Measurements from ENCODE around the gene ASIC3. TPM values are rescaled to one million over a fixed set of nuclear protein-coding genes. Genes with fewer than 3 reads are reported as not detected.

The ASIC3 gene
- total and polyA plus RNA-seq, 2 experiments from 2014 or later, result 2.1 to 4.5 TPM

- Histone ChIP-seq H3K4me3 (peak within 1 kb of the TSS; percentile 94), H3K4me2 (peak within 1 kb of the TSS; percentile 88), H2AFZ (peak within 1 kb of the TSS; percentile 50), H3K4me1 (ENCODE audit: insufficient read depth) (peaks cover 44% of the 10 kb centered on the region), H3K79me2 (peaks cover 44% of the 10 kb centered on the region), H3K9me2 (replicated peaks; ENCODE audit: insufficient read depth) (no peaks in the 10 kb centered on the region), H3K27me3 (no peaks in the 10 kb centered on the region), H3K27ac (peak within 1 kb of the TSS; percentile 97), H3K36me3 (replicated peaks; ENCODE audit: insufficient read depth, low read depth) (no peaks in the 10 kb centered on the region), H3K9me3 (ENCODE audit: low read depth) (no peaks in the 10 kb centered on the region), H4K20me1 (ENCODE audit: insufficient read depth, poor library complexity, severe bottlenecking) (peaks cover 24% of the 10 kb centered on the region)
- TF ChIP-seq EZH2 (IDR thresholded peaks at IDR 0.05; ENCODE audit: borderline replicate concordance) (no peak), CTCF (IDR thresholded peaks at IDR 0.05; ENCODE audit: poor library complexity) (peak; percentile 60), EZH2phosphoT487 (IDR thresholded peaks at IDR 0.05; ENCODE audit: low read depth, severe bottlenecking, unreplicated experiment) (no peak)
- peak; percentile 90 for DNase-seq (ENCODE audit: low spot score)
- WGBS (ENCODE audit: low lambda C conversion rate, missing lambda C conversion rate), result 0% methylated on average over 2 of the region's 75 CpGs
Measured at GRCh38 chr7:151059367-151060112, 11.2 kb downstream of the ASIC3 start, which contains the start of gene SLC4A2. Gene SLC4A2 (plus strand): TSS chr7:151059589. CDS start chr7:151061988, 2,399 bp downstream.

GRCh38 chr7:151060113-151060415 is 11.7 kb downstream of the ASIC3 start:
- H3K27ac ChIP-seq, result peak overlapping the region; percentile 97
- no peak for DNase-seq (ENCODE audit: low spot score)
- H3K27me3 ChIP-seq, result no peaks in the 10 kb centered on the region
- no peak for TF ChIP-seq EZH2phosphoT487 (IDR thresholded peaks at IDR 0.05; ENCODE audit: low read depth, severe bottlenecking, unreplicated experiment)
- TF ChIP-seq CTCF (IDR thresholded peaks at IDR 0.05; ENCODE audit: poor library complexity), result no peak
- TF ChIP-seq EZH2 (IDR thresholded peaks at IDR 0.05; ENCODE audit: borderline replicate concordance), result no peak
- H3K4me1 ChIP-seq (ENCODE audit: insufficient read depth), result peaks cover 44% of the 10 kb centered on the region
- H3K79me2 ChIP-seq, result peaks cover 48% of the 10 kb centered on the region
- H2AFZ ChIP-seq, result peak overlapping the region; percentile 50
- H3K9me2 ChIP-seq (replicated peaks; ENCODE audit: insufficient read depth), result no peaks in the 10 kb centered on the region
- under 1% methylated on average over 13 of the region's 17 CpGs for WGBS (ENCODE audit: low lambda C conversion rate, missing lambda C conversion rate)
- peaks cover 27% of the 10 kb centered on the region for H4K20me1 ChIP-seq (ENCODE audit: insufficient read depth, poor library complexity, severe bottlenecking)
- peak overlapping the region; percentile 88 for H3K4me2 ChIP-seq
- peak overlapping the region; percentile 94 for H3K4me3 ChIP-seq
- no peaks in the 10 kb centered on the region for H3K9me3 ChIP-seq (ENCODE audit: low read depth)
- no peaks in the 10 kb centered on the region for H3K36me3 ChIP-seq (replicated peaks; ENCODE audit: insufficient read depth, low read depth)

- Histone ChIP-seq H2AFZ (no peak overlapping the region), H3K4me3 (peak overlapping the region; percentile 94), H3K27ac (peak overlapping the region; percentile 97), H3K27me3 (no peaks in the 10 kb centered on the region), H3K36me3 (replicated peaks; ENCODE audit: insufficient read depth, low read depth) (no peaks in the 10 kb centered on the region), H3K79me2 (peaks cover 53% of the 10 kb centered on the region), H3K4me1 (ENCODE audit: insufficient read depth) (peaks cover 44% of the 10 kb centered on the region), H3K9me2 (replicated peaks; ENCODE audit: insufficient read depth) (no peaks in the 10 kb centered on the region), H3K9me3 (ENCODE audit: low read depth) (no peaks in the 10 kb centered on the region), H3K4me2 (peak overlapping the region; percentile 88), H4K20me1 (ENCODE audit: insufficient read depth, poor library complexity, severe bottlenecking) (peaks cover 27% of the 10 kb centered on the region)
- 16% methylated on average over 20 of the region's 21 CpGs for WGBS (ENCODE audit: low lambda C conversion rate, missing lambda C conversion rate)
- TF ChIP-seq EZH2 (IDR thresholded peaks at IDR 0.05; ENCODE audit: borderline replicate concordance), result no peak
- no peak for TF ChIP-seq CTCF (IDR thresholded peaks at IDR 0.05; ENCODE audit: poor library complexity)
- TF ChIP-seq EZH2phosphoT487 (IDR thresholded peaks at IDR 0.05; ENCODE audit: low read depth, severe bottlenecking, unreplicated experiment), result no peak
- peak; percentile 56 for DNase-seq (ENCODE audit: low spot score)
Measured at GRCh38 chr7:151060416-151061212, 12.3 kb downstream of the ASIC3 start.
